SIG-M5 treated with dmso at 0.1 percent for 504 hours (cell line): ENCODE data around the gene COG3.

Experiments
- DNase-seq: peaks from one replicate; lab custom pipeline; 2025; ENCODE audit not compliant: unreplicated experiment; lab: John Stamatoyannopoulos, UW

The COG3 gene

DNA sequence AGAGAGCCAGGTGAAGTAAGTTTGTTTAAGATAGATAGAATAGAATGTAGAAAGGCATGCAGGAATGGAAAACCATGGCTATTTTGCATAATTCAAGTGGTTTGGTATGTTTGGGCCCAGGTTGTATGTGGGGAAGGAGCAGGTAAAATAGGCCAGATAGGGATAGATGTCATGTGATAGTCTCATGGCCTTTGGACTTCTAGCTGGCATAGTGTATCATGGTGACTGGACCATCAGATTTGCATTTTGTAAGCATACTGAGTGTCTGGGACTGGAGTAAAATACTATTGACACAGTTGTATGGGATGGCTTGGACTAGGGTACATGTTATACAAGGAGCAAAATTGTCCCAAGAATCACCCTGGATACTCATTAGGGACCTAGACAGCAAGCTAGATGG lies 38.9 kb downstream of the COG3 start:
- no peak for DNase-seq

GRCh38 chr13:45506811-45507210 lies 42.1 kb downstream of the COG3 start:
- DNase-seq, result no peak

- no peak for DNase-seq
Measured at GRCh38 chr13:45508776-45509175, 44.0 kb downstream of the COG3 start.

DNA sequence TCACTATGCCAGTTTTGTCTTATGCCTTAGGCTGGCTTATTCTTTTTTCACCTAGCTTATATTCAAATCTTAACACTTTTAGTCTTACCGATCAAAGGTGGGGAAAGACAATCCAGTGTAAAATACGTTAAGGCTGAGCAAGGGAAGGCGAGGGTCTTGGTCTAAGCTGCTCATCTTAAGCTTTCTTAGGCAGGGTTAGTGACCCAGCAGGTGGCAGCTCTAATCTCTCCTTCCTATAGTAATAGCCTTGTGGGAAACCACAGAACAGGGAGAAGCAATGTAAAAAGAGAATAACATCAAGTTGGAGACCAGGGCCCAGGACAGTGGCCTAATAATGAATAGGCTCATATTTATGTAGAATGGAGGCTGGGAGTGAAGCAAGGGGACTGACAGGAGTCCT lies 45.9 kb downstream of the COG3 start:
- DNase-seq, result no peak

DNA sequence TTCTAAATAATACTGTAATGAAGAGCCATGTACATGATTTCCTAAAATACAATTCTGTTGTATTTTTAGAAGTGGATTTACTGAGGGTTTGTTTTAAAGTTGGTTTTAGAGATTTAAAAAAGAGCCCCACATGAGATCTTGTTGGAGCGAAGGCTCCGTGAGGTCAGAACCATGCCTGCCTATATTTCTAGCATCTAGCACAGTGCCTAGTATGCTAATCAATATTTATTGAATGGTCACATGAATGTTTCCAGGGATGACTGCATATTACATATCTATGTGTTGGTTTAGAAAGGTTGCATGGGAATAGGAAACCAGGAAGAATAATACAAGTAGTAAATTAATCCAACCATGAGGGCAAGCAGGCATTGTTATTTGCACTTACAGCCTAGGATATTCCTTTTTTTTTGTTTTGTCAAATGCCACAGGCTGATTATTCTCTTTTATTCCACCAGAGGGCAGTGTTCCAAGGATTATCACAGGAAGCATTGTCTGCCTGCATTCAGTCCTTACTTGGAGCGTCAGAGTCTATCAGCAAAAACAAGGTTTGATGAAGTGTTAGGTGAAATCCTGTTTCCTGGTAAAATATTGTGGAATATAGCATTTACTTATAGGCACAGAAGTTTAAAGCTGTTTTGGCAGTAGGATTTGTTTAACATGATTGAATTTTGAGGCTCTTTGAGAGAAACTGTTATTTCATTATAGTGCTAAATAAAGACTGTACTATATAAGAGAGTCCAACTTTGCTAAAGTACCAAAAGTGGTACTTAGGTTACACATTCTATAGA lies 46.8 kb downstream of the COG3 start:
- DNase-seq, result peak; percentile 71

- DNase-seq, result no peak
Measured at GRCh38 chr13:45512098-45512496, 47.4 kb downstream of the COG3 start.

- no peak for DNase-seq
Measured at GRCh38 chr13:45516757-45517156, 52.0 kb downstream of the COG3 start.

DNA sequence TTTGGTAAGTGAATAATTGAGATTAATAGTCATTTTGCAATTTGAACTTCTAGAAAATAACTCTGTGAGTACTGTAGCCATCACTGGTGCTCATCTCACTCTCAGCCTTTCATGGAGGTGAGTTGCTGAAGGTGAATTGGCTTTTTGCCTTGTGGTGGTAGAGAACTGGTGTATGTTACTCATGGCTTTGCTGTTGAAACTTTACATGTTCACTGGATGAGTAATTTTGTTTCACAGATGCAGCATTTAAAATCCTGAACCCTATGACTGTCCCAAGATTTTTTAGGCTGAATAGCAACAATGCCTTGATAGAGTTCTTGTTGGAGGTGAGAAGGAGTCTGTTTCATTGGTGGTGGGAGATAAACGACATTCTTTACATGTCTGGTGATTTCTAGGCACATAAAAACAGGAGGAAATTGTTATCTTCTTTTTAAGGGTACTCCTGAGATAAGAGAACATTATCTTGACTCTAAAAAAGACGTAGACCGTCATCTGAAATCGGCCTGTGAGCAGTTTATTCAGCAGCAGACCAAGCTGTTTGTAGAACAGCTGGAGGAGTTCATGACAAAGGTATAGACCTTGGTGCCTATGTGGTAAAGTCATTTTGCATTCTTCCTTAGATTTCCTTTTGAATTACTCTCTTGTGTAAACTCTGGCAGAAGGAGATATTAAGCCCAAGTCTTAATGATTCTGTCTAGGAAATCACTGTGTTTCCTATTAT lies 53.9 kb downstream of the COG3 start:
- DNase-seq, result no peak

GRCh38 chr13:45519493-45519892 lies 54.8 kb downstream of the COG3 start:
- no peak for DNase-seq

GRCh38 chr13:45521297-45521696 lies 56.6 kb downstream of the COG3 start:
- DNase-seq, result peak; percentile 57

GRCh38 chr13:45522571-45522970 lies 57.8 kb downstream of the COG3 start:
- no peak for DNase-seq

DNA sequence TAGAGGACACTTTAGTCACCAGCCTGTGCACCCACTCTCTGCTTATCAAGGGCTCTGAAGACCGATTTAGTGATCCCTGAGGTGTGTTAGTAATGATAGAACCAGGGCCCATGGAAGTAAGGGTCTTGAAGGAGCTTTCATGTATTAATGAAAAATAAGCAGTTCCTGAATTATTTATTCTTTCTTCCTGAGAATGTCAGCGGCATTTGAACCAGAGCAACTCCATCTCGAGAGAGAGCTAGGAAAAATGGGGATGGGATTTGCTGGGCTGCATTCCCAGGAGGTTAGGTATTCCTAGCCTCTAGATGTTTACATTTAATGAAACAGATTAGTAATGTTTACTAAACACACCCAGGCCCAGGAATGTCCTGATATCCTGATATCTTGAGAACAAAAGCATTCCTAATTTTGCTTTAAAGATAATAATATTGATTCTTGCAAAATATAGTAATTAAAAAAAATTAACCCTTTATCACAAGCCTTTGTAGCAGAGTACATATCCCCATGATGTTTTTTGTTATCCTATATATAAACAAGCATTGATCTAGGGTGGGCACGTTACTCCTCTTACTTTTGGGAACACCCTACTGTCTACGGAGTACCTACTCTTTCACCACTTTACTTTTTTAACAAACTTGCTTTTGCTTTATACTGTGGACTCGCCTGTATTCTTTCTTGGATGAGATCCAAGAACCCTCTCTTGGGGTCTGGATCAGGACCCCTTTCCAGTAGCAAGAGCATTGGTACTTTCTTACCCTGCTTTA lies 63.1 kb downstream of the COG3 start:
- no peak for DNase-seq

- no peak for DNase-seq
Measured at GRCh38 chr13:45529758-45530157, 65.0 kb downstream of the COG3 start.

- no peak for DNase-seq
Measured at GRCh38 chr13:45534604-45535003, 69.9 kb downstream of the COG3 start.

GRCh38 chr13:45536224-45536623 lies 71.5 kb downstream of the COG3 start:
- DNase-seq, result no peak

- DNase-seq, result no peak
Measured at GRCh38 chr13:45537516-45537915, 72.8 kb downstream of the COG3 start.

GRCh38 chr13:45538382-45538781 lies 73.6 kb downstream of the COG3 start:
- no peak for DNase-seq

DNA sequence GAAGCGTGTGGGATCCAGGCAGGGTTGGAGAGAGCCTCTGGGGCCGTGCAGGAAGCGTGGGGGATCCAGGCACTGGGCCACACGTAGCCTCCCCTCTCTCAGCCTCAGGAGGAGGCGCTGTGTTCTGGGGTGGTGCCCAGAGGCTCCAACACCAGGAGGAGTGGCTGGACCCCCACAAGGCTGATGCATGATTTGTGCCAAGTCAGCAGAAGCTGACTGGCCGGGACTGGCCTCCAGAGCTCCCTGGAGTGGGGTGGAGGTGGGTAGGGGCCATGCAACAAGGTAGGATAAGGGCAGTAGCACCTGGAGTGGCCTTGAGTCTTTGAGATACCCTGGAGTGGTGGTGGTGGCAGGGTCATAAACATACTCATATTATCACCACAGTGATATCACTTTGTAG lies 75.5 kb downstream of the COG3 start:
- no peak for DNase-seq

DNA sequence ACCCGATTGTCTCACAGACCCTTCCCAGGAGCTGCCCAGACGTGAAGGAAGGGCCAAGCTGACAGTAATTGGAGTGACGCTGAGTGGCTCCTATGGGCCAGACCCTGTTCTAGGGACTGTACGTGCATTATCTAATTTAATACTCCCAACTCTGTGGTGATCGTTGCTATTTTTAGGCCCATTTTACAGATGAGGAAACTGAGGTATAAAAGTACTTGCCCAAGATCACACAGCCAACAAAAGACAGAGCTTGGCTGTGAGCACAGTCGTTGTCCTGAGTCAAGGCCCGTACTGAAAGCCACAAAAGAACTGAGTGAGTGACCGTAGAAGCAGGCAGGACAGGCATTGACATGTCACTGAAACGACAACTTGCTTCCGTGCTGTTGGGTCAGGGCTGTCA lies 76.1 kb downstream of the COG3 start:
- DNase-seq, result no peak

DNA sequence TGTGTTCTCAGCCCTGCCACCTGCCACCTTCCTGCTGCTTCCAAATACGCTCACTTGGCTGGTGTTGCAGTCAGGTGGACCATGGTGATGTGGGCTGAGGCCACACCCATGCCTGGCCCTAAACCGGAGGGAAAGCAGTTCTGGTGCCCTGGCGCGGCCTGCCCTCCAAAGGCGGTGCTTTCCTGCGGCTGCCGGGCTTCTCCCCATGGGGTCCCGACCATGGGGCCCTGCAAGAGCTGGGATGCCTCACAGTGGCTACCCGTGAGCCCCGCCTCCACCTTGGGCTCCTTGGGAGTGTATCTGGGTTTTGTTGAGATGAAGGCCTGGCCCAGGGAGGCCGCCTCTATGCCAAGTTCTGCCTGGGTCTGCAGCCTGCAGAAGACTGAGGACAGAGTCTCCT lies 77.1 kb downstream of the COG3 start:
- no peak for DNase-seq

DNA sequence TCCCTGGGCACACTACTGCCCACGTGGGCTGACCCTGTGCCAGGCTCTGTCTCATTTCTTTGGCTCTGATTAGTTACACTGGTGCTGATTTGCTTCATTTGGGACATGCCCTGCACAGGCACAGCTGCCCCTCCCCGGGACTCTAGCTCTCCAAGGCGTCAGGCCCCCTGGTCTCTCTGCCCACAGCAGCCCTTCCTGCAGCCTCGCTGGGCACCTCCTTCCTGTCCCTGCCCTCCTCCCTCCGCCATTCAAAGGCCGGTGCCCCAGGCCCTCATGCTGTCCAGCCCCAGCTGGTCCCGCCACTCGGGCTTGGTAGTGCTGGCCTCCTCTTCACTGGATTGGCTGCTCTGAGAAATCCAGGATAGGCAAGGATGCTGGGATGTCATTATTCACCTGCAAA lies 77.7 kb downstream of the COG3 start:
- DNase-seq, result no peak

DNA sequence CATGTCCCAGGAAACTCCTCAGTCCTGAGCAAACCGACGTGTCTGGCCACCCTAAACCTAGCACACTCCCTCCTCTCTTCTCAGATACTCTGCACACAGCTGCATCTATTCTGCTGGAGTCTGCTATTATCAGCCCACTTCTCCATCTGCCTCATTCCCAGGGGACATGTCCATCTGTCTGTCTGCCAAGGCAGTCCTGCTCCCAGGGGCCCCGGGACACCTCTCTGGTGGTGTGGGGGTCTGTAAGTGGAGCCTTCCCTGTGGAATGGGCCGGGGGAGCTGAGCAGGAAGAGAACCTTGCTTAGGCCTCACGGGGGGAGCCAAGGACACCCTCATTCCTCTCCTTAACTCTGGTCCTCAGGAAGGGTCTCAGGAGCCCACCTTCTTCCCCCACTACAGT lies 78.1 kb downstream of the COG3 start:
- no peak for DNase-seq
